HepG2 (cell line): ENCODE data around the gene CCDC121. TPM values are rescaled to one million over a fixed set of nuclear protein-coding genes. Genes with fewer than 3 reads are reported as not detected.

Source experiments
- ATF3 ChIP-seq: sonication (generic); formaldehyde crosslinking; IDR thresholded peaks from 2 replicates; pipeline ENCODE4 v1.4.0; 2020; ENCODE audit warnings: missing genetic modification reagents
- BCL6 ChIP-seq: IDR thresholded peaks from 2 replicates; pipeline ENCODE4 v1.6.1; 2016; ENCODE audit warnings: missing genetic modification reagents, missing compliant biosample characterization
- BHLHE40 ChIP-seq: IDR thresholded peaks from 2 replicates; pipeline ENCODE4 v1.6.1; 2011; ENCODE audit warnings: low read length, improper control_type of control experiment
- CENPBD1 ChIP-seq: sonication (generic); formaldehyde crosslinking; IDR thresholded peaks from 2 replicates; pipeline ENCODE4 v1.8.0; 2022; ENCODE audit warnings: missing genetic modification reagents, low read depth, mild to moderate bottlenecking, borderline replicate concordance
- CHD2 ChIP-seq: IDR thresholded peaks from 2 replicates; pipeline ENCODE4 v1.6.1; 2011; ENCODE audit warnings: low read depth, low read length, improper control_type of control experiment
- DMTF1 ChIP-seq: sonication (generic); formaldehyde crosslinking; IDR thresholded peaks from 2 replicates; pipeline ENCODE4 v1.4.0; 2020; ENCODE audit warnings: mild to moderate bottlenecking, missing genetic modification reagents
- HOXA9 ChIP-seq: sonication (generic); formaldehyde crosslinking; IDR thresholded peaks from 2 replicates; pipeline ENCODE4 v1.8.1; 2022; ENCODE audit warnings: missing genetic modification reagents, mild to moderate bottlenecking, moderate library complexity, borderline replicate concordance
- JUNB ChIP-seq: sonication (generic); formaldehyde crosslinking; IDR thresholded peaks from 2 replicates; pipeline ENCODE4 v1.8.0; 2022; ENCODE audit warnings: missing genetic modification reagents, mild to moderate bottlenecking, borderline replicate concordance
- MLLT10 ChIP-seq: sonication (generic); formaldehyde crosslinking; IDR thresholded peaks from 2 replicates; pipeline ENCODE4 v1.4.0; 2020; ENCODE audit warnings: missing genetic modification reagents
- NCOA1 ChIP-seq: sonication (generic); formaldehyde crosslinking; IDR thresholded peaks from 2 replicates; pipeline ENCODE4 v1.9.0; 2021; ENCODE audit warnings: missing genetic modification reagents
- NCOR1 ChIP-seq: fragments of 200-600 bp; sonication (generic); IDR thresholded peaks from 2 replicates; pipeline ENCODE4 v1.7.0; 2017; ENCODE audit warnings: antibody characterized with exemption, low read length, borderline replicate concordance
- NFIC ChIP-seq: IDR thresholded peaks from 2 replicates; pipeline ENCODE4 v1.6.1; 2012; ENCODE audit warnings: mild to moderate bottlenecking, low read length, inconsistent platforms
- ZBTB33 ChIP-seq: sonication (generic); formaldehyde crosslinking; IDR thresholded peaks from 2 replicates; pipeline ENCODE4 v1.4.0; 2020; ENCODE audit warnings: missing genetic modification reagents
- ZFP91 ChIP-seq: sonication (generic); formaldehyde crosslinking; IDR thresholded peaks from 2 replicates; pipeline ENCODE4 v1.9.0; 2022; ENCODE audit warnings: missing genetic modification reagents, mild to moderate bottlenecking, borderline replicate concordance
- ZNF3 ChIP-seq: IDR thresholded peaks from 2 replicates; pipeline ENCODE4 v1.7.0; 2017; ENCODE audit warnings: inconsistent platforms
- ZNF367 ChIP-seq: sonication (generic); formaldehyde crosslinking; IDR thresholded peaks from 2 replicates; pipeline ENCODE4 v1.4.0; 2020; ENCODE audit warnings: missing genetic modification reagents, borderline replicate concordance
- ZNF460 ChIP-seq: sonication (generic); formaldehyde crosslinking; IDR thresholded peaks from 2 replicates; pipeline ENCODE4 v1.5.1; 2020; ENCODE audit warnings: missing genetic modification reagents, mild to moderate bottlenecking, borderline replicate concordance
- ZNF484 ChIP-seq: sonication (generic); formaldehyde crosslinking; IDR thresholded peaks from 2 replicates; pipeline ENCODE4 v1.5.1; 2020; ENCODE audit warnings: mild to moderate bottlenecking, low read depth, missing genetic modification reagents, borderline replicate concordance
- ZNF557 ChIP-seq: sonication (generic); formaldehyde crosslinking; IDR thresholded peaks from 2 replicates; pipeline ENCODE4 v1.4.0; 2020; ENCODE audit warnings: missing genetic modification reagents
- ZNF572 ChIP-seq: sonication (generic); formaldehyde crosslinking; IDR thresholded peaks from 2 replicates; pipeline ENCODE4 v1.5.1; 2020; ENCODE audit warnings: mild to moderate bottlenecking, missing genetic modification reagents
- ZNF607 ChIP-seq: sonication (generic); formaldehyde crosslinking; IDR thresholded peaks from 2 replicates; pipeline ENCODE4 v1.5.1; 2020; ENCODE audit warnings: missing genetic modification reagents, mild to moderate bottlenecking, borderline replicate concordance
- ZNF781 ChIP-seq: sonication (generic); formaldehyde crosslinking; IDR thresholded peaks from 2 replicates; pipeline ENCODE4 v1.5.1; 2020; ENCODE audit warnings: borderline replicate concordance, mild to moderate bottlenecking, missing genetic modification reagents; ENCODE audit errors: not compliant biosample characterization
- polyA plus RNA-seq, 8 experiments: library from polyadenylated mRNA; depleted of rRNA in 3 of 8; stranded (reverse) in 7 of 8; unstranded in 1 of 8; fragments of >200 nt; fragmentation: Illumina TruSeq in 4 of 8; extraction: Trizol in 4 of 8; gene quantifications; 2 replicates each; pipeline versions ENCODE4 v1.2.1 to v1.2.3, GENCODE V29; 2011 to 2016; ENCODE audit warnings: low read depth in 4 of 8, missing spikeins in 1 of 8, mixed read lengths in 1 of 8; ENCODE audit not compliant: insufficient read depth in 1 of 8
- total RNA-seq, 5 experiments: library from RNA; depleted of rRNA; stranded (reverse); fragments of >200 nt; fragmentation: Illumina TruSeq; extraction: Trizol; gene quantifications; 2 replicates each; pipeline ENCODE4 v1.2.3, GENCODE V29; 2016; ENCODE audit warnings: low read depth in 1 of 5

The CCDC121 gene
- total and polyA plus RNA-seq, 2 of the 13 experiments (the other 11 are each of a cell fraction or from before 2014, with no cell fraction given) = 1.9 to 3.0 TPM

GRCh38 chr2:27628767-27629709, at the start of gene CCDC121, which contains the start of gene GPN1 (continued):
- no peak for TF ChIP-seq DMTF1 (CRISPR knock-in tag)
- no peak for TF ChIP-seq ZNF572
- no peak for TF ChIP-seq CENPBD1 (CRISPR knock-in tag)
- TF ChIP-seq BCL6 = 0 out of 2 replicates have a peak, but pooled peaks have one; percentile 39
- peak; percentile 96 for TF ChIP-seq ZFP91 (CRISPR knock-in tag)
- no peak for TF ChIP-seq BHLHE40
- no peak for TF ChIP-seq ZNF557 (CRISPR knock-in tag)
- TF ChIP-seq HOXA9 (CRISPR knock-in tag) = peak; percentile 37; the same call in 1 of the 2 replicates
- TF ChIP-seq ATF3 (CRISPR knock-in tag) = peak; percentile 70
- TF ChIP-seq NCOR1 = no peak
- peak; percentile 57; the same call in 1 of the 2 replicates for TF ChIP-seq NCOA1 (CRISPR knock-in tag)
- TF ChIP-seq ZNF484 (CRISPR knock-in tag) = no peak
- TF ChIP-seq MLLT10 = no peak
- TF ChIP-seq JUNB (CRISPR knock-in tag) = no peak; the same call in 1 of the 2 replicates
- no peak for TF ChIP-seq ZNF367
- peak; percentile 18; the same call in 1 of the 2 replicates for TF ChIP-seq ZNF460
- TF ChIP-seq ZNF781 (CRISPR knock-in tag) = peak; percentile 89
- no peak for TF ChIP-seq NFIC
- TF ChIP-seq ZNF607 (CRISPR knock-in tag) = no peak; the same call in 1 of the 2 replicates
- peak; percentile 58; the same call in 1 of the 2 replicates for TF ChIP-seq ZNF3 (CRISPR knock-in tag)
- TF ChIP-seq CHD2 = no peak
- no peak for TF ChIP-seq ZBTB33 (CRISPR knock-in tag)
